Endothelial cell of umbilical vein (primary cell): Measurements from ENCODE around the gene SVOP. TPM values are rescaled to one million over a fixed set of nuclear protein-coding genes. Genes with fewer than 3 reads are reported as not detected.

Experiments
- BruUV-seq: library from RNA; stranded (reverse); fragments of 400-500 nt; replicated peaks from 2 replicates; lab custom pipeline; 2021; lab: Mats Ljungman, UMichigan
- CTCF ChIA-PET: fragments of 300-600, 350-600 bp; sonication (Branson Sonifier 250); formaldehyde crosslinking; loops from one replicate; lab custom pipeline; 2021; ENCODE audit warnings: antibody characterized with exemption, inconsistent platforms; lab: Charles Lee
- POLR2A ChIA-PET: fragments of 300-600, 350-600 bp; sonication (Branson Sonifier 250); formaldehyde crosslinking; loops from one replicate; lab custom pipeline; 2021; ENCODE audit warnings: antibody characterized with exemption, inconsistent platforms; lab: Charles Lee
- DNase-seq: peaks from one replicate; pipeline ENCODE4 v3.0.0-alpha.2; 2011; ENCODE audit warnings: low read depth, low spot score
- FAIRE-seq: peaks from 2 replicates; lab custom pipeline; 2011; peaks lifted over from hg19 to GRCh38; lab: Jason Lieb, UNC
- H2AFZ ChIP-seq: 2 replicates; pipeline ENCODE4 v1.6.0; 2012; ENCODE audit warnings: low read depth, low read length, control low read depth, inconsistent platforms
- H3K27ac ChIP-seq: 2 replicates; pipeline ENCODE4 v1.5.1; 2011; ENCODE audit warnings: low read depth, mild to moderate bottlenecking, control low read depth, low read length, moderate library complexity; ENCODE audit not compliant: insufficient read depth
- H3K27me3 ChIP-seq, 2 experiments: 2 replicates each; pipeline versions ENCODE4 v1.6.0 to v1.6.1; 2011; ENCODE audit warnings: low read length in 2 of 2, mixed read lengths in 1 of 2; ENCODE audit not compliant: control insufficient read depth in 2 of 2, insufficient read depth in 2 of 2
- H3K36me3 ChIP-seq, 2 experiments: 2 replicates in 1 of 2; 3 replicates in 1 of 2; pipeline ENCODE4 v1.5.1; 2011; ENCODE audit warnings: low read length in 2 of 2, mild to moderate bottlenecking in 1 of 2, moderate library complexity in 1 of 2; ENCODE audit not compliant: control insufficient read depth in 2 of 2, insufficient read depth in 2 of 2; ENCODE audit errors: extremely low read depth in 1 of 2
- H3K4me1 ChIP-seq: 3 replicates; pipeline ENCODE4 v1.5.1; 2011; ENCODE audit warnings: mild to moderate bottlenecking, low read length; ENCODE audit not compliant: control insufficient read depth, insufficient read depth; ENCODE audit errors: extremely low read depth
- H3K4me2 ChIP-seq: 2 replicates; pipeline ENCODE4 v1.6.1; 2011; ENCODE audit warnings: low read length, control low read depth, mixed read lengths; ENCODE audit not compliant: insufficient read depth
- H3K4me3 ChIP-seq, 3 experiments: fragments of 200-600 bp in 1 of 3; sonication (generic), shearing (Covaris generic) in 1 of 3; replicated peaks in 1 of 3; 2 replicates each; pipeline ENCODE4 v1.5.1; 2011 to 2016; ENCODE audit warnings: control low read depth in 3 of 3, low read length in 3 of 3, mild to moderate bottlenecking in 2 of 3, inconsistent platforms in 1 of 3, low read depth in 1 of 3, moderate library complexity in 1 of 3; ENCODE audit not compliant: insufficient read depth in 1 of 3
- H3K79me2 ChIP-seq: 2 replicates; pipeline ENCODE4 v1.6.0; 2012; ENCODE audit warnings: low read length, inconsistent platforms; ENCODE audit not compliant: control insufficient read depth, insufficient read depth
- H3K9ac ChIP-seq: replicated peaks from 2 replicates; pipeline ENCODE3; 2011; ENCODE audit warnings: low read length, control low read depth; ENCODE audit not compliant: insufficient read depth; ENCODE audit errors: extremely low read depth
- H3K9me1 ChIP-seq: replicated peaks from 3 replicates; pipeline ENCODE4 v1.6.0; 2011; ENCODE audit warnings: mild to moderate bottlenecking, low read length; ENCODE audit not compliant: control insufficient read depth, insufficient read depth; ENCODE audit errors: extremely low read depth
- H3K9me3 ChIP-seq: replicated peaks from 2 replicates; pipeline ENCODE4 v1.5.1; 2012; ENCODE audit warnings: low read length, inconsistent platforms; ENCODE audit not compliant: control insufficient read depth, insufficient read depth
- H4K20me1 ChIP-seq: replicated peaks from 2 replicates; pipeline ENCODE3; 2011; ENCODE audit warnings: mild to moderate bottlenecking, low read length; ENCODE audit not compliant: control insufficient read depth, insufficient read depth; ENCODE audit errors: extremely low read depth
- CTCF ChIP-seq, 2 donors: IDR thresholded peaks; 1 replicate in 1 of 2; 2 replicates in 1 of 2; pipeline ENCODE4 v1.5.1; 2011; ENCODE audit warnings: low read length in 2 of 2, mild to moderate bottlenecking in 2 of 2, moderate library complexity in 2 of 2, control low read depth in 1 of 2, inconsistent platforms in 1 of 2, low read depth in 1 of 2; ENCODE audit not compliant: insufficient read depth in 1 of 2; ENCODE audit errors: extremely low read depth in 1 of 2
- EZH2 ChIP-seq: IDR thresholded peaks from 2 replicates; pipeline ENCODE4 v1.6.1; 2012; ENCODE audit warnings: borderline replicate concordance, low read depth, mild to moderate bottlenecking, moderate library complexity, low read length, inconsistent platforms; ENCODE audit not compliant: severe bottlenecking
- FOS ChIP-seq: IDR thresholded peaks from 2 replicates; pipeline ENCODE4 v1.6.1; 2011; ENCODE audit warnings: mild to moderate bottlenecking, low read length, moderate library complexity, borderline replicate concordance; ENCODE audit not compliant: insufficient read depth
- GATA2 ChIP-seq: IDR thresholded peaks from 2 replicates; pipeline ENCODE4 v1.7.0; 2011; ENCODE audit warnings: low read depth, mild to moderate bottlenecking, moderate library complexity, mixed read lengths, low read length; ENCODE audit not compliant: insufficient read length, insufficient read depth
- JUN ChIP-seq: IDR thresholded peaks from 2 replicates; pipeline ENCODE4 v1.6.1; 2011; ENCODE audit warnings: borderline replicate concordance, low read depth; ENCODE audit not compliant: insufficient read length, insufficient read depth
- MAX ChIP-seq: IDR thresholded peaks from 2 replicates; pipeline ENCODE4 v1.6.1; 2011; ENCODE audit not compliant: insufficient read depth, insufficient read length
- MYC ChIP-seq: IDR thresholded peaks from one replicate; pipeline ENCODE4 v1.6.1; 2011; ENCODE audit warnings: mild to moderate bottlenecking, low read depth, low read length
- POLR2A ChIP-seq: IDR thresholded peaks from 2 replicates; pipeline ENCODE4 v1.6.1; 2012; ENCODE audit warnings: low read depth, mild to moderate bottlenecking, control low read depth, low read length
- POLR2AphosphoS5 ChIP-seq: IDR thresholded peaks from 2 replicates; pipeline ENCODE4 v1.6.1; 2012; ENCODE audit warnings: low read depth, mild to moderate bottlenecking, control low read depth, low read length, moderate library complexity; ENCODE audit not compliant: insufficient read depth
- dilution Hi-C: fragments of 300-500 bp; cut with MboI; formaldehyde crosslinking; loops from one replicate; pipeline ENCODE4 v1.15.0; 2019; ENCODE audit warnings: low sequenced_read_pairs; ENCODE audit not compliant: extremely low pct_ligation_motif_present
- intact Hi-C: fragments of 100-400 bp; cut with micrococcal nuclease; formaldehyde crosslinking; loops from one replicate; pipeline ENCODE4 v1.10.0; 2022
- polyA plus RNA-seq, 4 experiments: library from polyadenylated mRNA; depleted of rRNA in 3 of 4; stranded (reverse) in 3 of 4; unstranded in 1 of 4; fragments of >200 nt; gene quantifications; 2 replicates each; pipeline versions ENCODE4 v1.2.1 to v1.2.3, GENCODE V29; 2011 to 2012; ENCODE audit warnings: missing spikeins in 1 of 4
- total RNA-seq: library from RNA; stranded (reverse); gene quantifications from 2 replicates; pipeline ENCODE4 v1.2.3, GENCODE V29; 2021

Gene SVOP
- total and polyA plus RNA-seq, 2 donors (not counting 3 experiments of a cell fraction or from before 2014, with no cell fraction given) = not detected

GRCh38 chr12:109018296-109018695 lies 2.6 kb downstream of the SVOP start:
- DNase-seq (no peak), FAIRE-seq (no peak)
- BruUV-seq = no TSS peak
- dilution Hi-C loops (no loop called here), intact Hi-C loops (no loop called here)
- no peak overlapping the region for H3K4me2 ChIP-seq
- no peak overlapping the region for H3K4me3 ChIP-seq
- no peaks in the 10 kb centered on the region for H3K36me3 ChIP-seq
- CTCF ChIA-PET = interaction anchor here (0.6 kb wide), 1 partner anchor 34 kb away, joined by 3 read pairs; the partner anchor contains the start of gene USP30
- H3K79me2 ChIP-seq = no peaks in the 10 kb centered on the region
- TF ChIP-seq JUN (no peak), CTCF (IDR thresholded peaks at IDR 0.05; ENCODE audit: extremely low read depth in 1 of 2, insufficient read depth in 1 of 2, low read depth in 1 of 2, low read length in 2 of 2) (no peak), POLR2A (no peak), EZH2 (no peak), MAX (no peak), MYC (no peak), FOS (no peak), GATA2 (no peak), POLR2AphosphoS5 (no peak)
- H3K4me1 ChIP-seq = no peaks in the 10 kb centered on the region
- H4K20me1 ChIP-seq = peaks cover 2% of the 10 kb centered on the region
- no peak overlapping the region for H2AFZ ChIP-seq
- H3K27ac ChIP-seq = no peak overlapping the region
- no peak overlapping the region for H3K9ac ChIP-seq
- H3K9me1 ChIP-seq = no peaks in the 10 kb centered on the region
- no peaks in the 10 kb centered on the region for H3K27me3 ChIP-seq
- H3K9me3 ChIP-seq = no peaks in the 10 kb centered on the region
- POLR2A ChIA-PET = no interaction called here
